Measurements from ENCODE around the gene DISC1.

- no peak for TF ChIP-seq ZNF384 (IDR thresholded peaks at IDR 0.05)
- TF ChIP-seq ELF4 (IDR thresholded peaks at IDR 0.05), result no peak
- no peak for TF ChIP-seq TARDBP (IDR thresholded peaks at IDR 0.05)
Observed at GRCh38 chr1:232020352-232020751, 393.8 kb downstream of the DISC1 start.
